T-helper 2 cell treated with Interferon-gamma antibody and Interleukin-4, amounts not matched to agents 100 ng/mL and 5 ng/mL, for 36 hours (primary cell): Measurements from ENCODE around the gene BAG3. TPM values are rescaled to one million over a fixed set of nuclear protein-coding genes. Genes with fewer than 3 reads are reported as not detected.

Source experiments
- intact Hi-C: fragments of 100-400 bp; cut with micrococcal nuclease; formaldehyde crosslinking; loops from one replicate; pipeline ENCODE4 v1.15.1; 2023
- total RNA-seq: library from RNA; stranded (reverse); gene quantifications from 2 replicates; pipeline ENCODE4 v1.2.3, GENCODE V29; 2022

The BAG3 gene
- total RNA-seq, 1 donor from 2014 or later = 19.2 TPM

DNA sequence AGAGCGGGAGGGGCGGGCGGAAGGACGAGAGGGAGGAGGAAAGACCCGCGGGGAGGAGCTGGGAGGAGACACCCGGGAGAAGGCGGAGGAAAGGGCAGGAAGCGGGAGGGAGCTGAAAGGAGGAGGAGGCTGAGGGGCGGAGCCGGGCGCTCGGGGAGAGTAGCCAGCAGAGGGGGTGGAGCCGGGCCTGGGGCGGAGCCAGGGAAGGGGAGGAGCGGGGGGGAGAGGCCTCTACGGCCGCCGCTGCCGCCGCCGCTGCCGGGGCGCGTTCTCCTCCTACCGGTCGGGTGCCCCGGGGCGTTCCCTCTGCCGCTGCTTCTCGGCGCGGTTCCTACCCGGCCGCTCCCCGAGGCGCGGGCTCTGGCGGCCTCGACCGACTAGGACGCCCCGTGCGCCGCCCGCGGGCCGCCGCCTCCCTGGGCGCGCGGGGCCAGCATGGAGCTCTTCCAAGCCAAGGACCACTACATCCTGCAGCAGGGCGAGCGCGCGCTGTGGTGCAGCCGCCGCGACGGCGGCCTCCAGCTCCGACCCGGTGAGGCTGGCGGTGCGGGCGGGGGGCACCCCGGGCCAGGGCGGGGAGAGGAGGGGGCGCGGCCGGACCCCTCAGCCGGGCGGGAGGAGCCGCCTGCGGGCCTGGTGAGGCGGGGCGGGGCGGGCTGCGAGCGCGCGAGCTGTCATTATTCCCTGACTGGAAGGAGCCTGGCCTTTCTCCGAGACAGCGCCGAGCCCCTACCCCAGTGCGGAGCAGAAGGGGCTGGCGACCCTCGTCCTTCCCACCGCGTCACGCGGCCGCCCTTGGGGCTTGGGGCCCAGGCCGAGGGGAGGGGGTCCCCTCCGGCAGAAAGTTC, 74.9 kb downstream of the BAG3 start, which contains the start of gene INPP5F:
Gene INPP5F, plus strand, starts transcription at position 223 of the 848 bp plus-strand sequence. Its CDS starts 213 bp downstream, at position 436.
- intact Hi-C loops = loop anchor here (1.0 to 10.0 kb wide), 8 partner anchors 21 to 651 kb away; partner anchors contain the start of genes BAG3, MCMBP and RGS10

DNA sequence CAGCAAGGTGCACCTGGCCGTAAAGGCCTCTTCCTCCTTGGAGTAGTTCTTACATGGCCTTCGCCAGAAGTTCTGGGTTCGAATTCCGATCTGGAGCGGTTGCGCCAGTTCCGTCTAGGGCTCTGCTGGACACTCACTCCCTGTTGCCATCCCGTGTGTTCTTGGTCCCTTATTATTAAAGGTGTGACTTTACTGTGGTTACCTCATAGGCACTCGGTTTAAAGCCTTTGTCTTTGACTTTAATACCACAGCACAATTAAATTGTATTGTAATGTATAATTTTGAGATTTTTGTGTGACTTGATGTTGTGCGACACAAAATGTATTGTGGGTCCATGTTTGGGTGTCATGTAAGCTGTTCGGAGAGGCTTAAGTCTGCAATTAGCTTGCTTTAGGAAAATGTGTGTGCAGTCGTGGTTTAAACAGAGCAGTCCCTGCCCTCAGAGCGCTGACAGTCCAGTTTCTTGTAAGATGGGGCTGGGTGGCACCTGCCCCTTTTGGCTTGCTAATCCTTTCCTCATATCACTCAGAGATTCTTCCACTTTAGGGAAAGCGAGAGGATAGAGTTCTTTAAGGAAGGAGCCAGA, 75.6 kb downstream of the BAG3 start:
- intact Hi-C loops = loop anchor here (1.0 to 10.0 kb wide), 5 partner anchors 40 to 652 kb away; partner anchors contain the start of gene MCMBP

Other genes with a start within 250 kb of the BAG3 start
- gene RGS10, start 108.7 kb upstream of the BAG3 start, total RNA-seq = 95.1 and 96.0 TPM in 2 replicates
- gene TIAL1, start 54.4 kb upstream of the BAG3 start, total RNA-seq = 162 and 166 TPM in 2 replicates
- gene INPP5F, start 74.7 kb downstream of the BAG3 start, total RNA-seq = 9.6 and 10.6 TPM in 2 replicates
- gene MCMBP, start 221.5 kb downstream of the BAG3 start, total RNA-seq = 79.7 and 84.1 TPM in 2 replicates
- gene SEC23IP, start 241.3 kb downstream of the BAG3 start, total RNA-seq = 69.9 and 71.9 TPM in 2 replicates